Naive thymus-derived CD8-positive, alpha-beta T cell (primary cell): ENCODE data around the gene ADAMTS1. TPM values are rescaled to one million over a fixed set of nuclear protein-coding genes. Genes with fewer than 3 reads are reported as not detected.
A peak's percentile ranks its signal among the peaks of the same experiment; 100 is the strongest.

Experiments
- ATAC-seq, 2 donors: fragments of 150-1000 bp; cut with Tn5 transposase in 1 of 2; sonication (Bioruptor Pico), chemical (Tn5 transposase) in 1 of 2; 1 replicate in 1 of 2; 2 replicates in 1 of 2; pipeline ENCODE4 v1.10.0; 2021; ENCODE audit warnings: mild to moderate bottlenecking in 2 of 2, moderate library complexity in 2 of 2
- POLR2A ChIA-PET: fragments of 350-600 bp; sonication (Branson Sonifier 250); formaldehyde crosslinking; loops from one replicate; lab custom pipeline; 2021; ENCODE audit warnings: antibody characterized with exemption; lab: Charles Lee
- DNase-seq, 10 donors: peaks; one replicate each; pipeline versions ENCODE4 v3.0.0 to v3.0.0-alpha.2; 2020 to 2022
- H3K27ac Mint-ChIP-seq, 10 donors: one replicate each; pipeline ENCODE4 v1.8.0; 2020 to 2022; ENCODE audit warnings: mild to moderate bottlenecking in 10 of 10, mixed read lengths in 10 of 10, moderate library complexity in 4 of 10, inconsistent platforms in 1 of 10
- H3K27me3 Mint-ChIP-seq, 5 donors: one replicate each; pipeline ENCODE4 v1.8.0; 2021 to 2022; ENCODE audit warnings: mixed read lengths in 5 of 5
- H3K36me3 Mint-ChIP-seq, 3 donors: one replicate each; pipeline ENCODE4 v1.8.0; 2020 to 2022; ENCODE audit warnings: mixed read lengths in 3 of 3, mild to moderate bottlenecking in 2 of 3, inconsistent platforms in 1 of 3
- H3K4me1 Mint-ChIP-seq, 4 donors: one replicate each; pipeline ENCODE4 v1.8.0; 2021 to 2022; ENCODE audit warnings: mixed read lengths in 4 of 4
- H3K4me3 Mint-ChIP-seq, 10 donors: one replicate each; pipeline ENCODE4 v1.8.0; 2020 to 2022; ENCODE audit warnings: mild to moderate bottlenecking in 10 of 10, mixed read lengths in 10 of 10, moderate library complexity in 6 of 10, inconsistent platforms in 1 of 10
- H3K9me3 Mint-ChIP-seq, 9 donors: one replicate each; pipeline ENCODE4 v1.8.0; 2020 to 2022; ENCODE audit warnings: mixed read lengths in 9 of 9, mild to moderate bottlenecking in 3 of 9, inconsistent platforms in 1 of 9, moderate library complexity in 1 of 9
- polyA plus RNA-seq, 3 donors: library from polyadenylated mRNA; unstranded; fragments of 300-500 nt; fragmentation: Illumina TruSeq; gene quantifications; one replicate each; pipeline ENCODE4 v1.2.3, GENCODE V29; 2021
- total RNA-seq, 8 experiments: library from RNA in 2 of 8; stranded (reverse) in 2 of 8; gene quantifications; one replicate each; pipeline ENCODE4 v1.2.3 and lab custom pipeline; 2021 to 2026

The ADAMTS1 gene
- total and polyA plus RNA-seq, 5 experiments from 2014 or later, result 0.09 to 0.45 (median 0.14) TPM; not detected in 2

- peaks cover 0 to 3% (median 0%) of the 10 kb centered on the region in 9 donors for H3K9me3 Mint-ChIP-seq
- POLR2A ChIA-PET, result no interaction called here
These were observed 2.0 kb downstream of the ADAMTS1 start for GRCh38 chr21:26842974-26843932.

DNA sequence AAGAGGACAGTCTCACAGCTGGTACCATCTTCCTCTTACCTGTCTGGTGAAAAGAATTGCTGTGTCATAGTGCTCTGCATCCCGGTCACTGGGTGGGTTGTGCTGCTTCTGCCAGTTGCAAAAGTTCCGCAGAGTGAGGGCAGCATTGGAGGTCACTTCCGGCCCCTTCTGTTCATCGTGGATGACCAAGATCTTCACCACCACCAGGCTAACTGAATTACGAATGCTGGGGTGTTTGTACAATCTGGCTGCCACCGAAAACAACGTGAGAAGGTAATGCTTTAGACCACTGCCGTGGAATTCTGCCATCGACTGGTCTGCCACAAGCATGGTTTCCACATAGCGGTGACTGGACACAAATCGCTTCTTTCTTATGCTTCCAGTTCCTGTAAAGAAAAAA is 2.9 kb downstream of the ADAMTS1 start:
- POLR2A ChIA-PET, result no interaction called here
- Mint-ChIP-seq H3K27me3 (peaks cover 40 to 80% (median 62%) of the 10 kb centered on the region in 5 donors), H3K27ac (peak overlapping the region in 1 of 10 donors; percentile 36), H3K9me3 (peaks cover 0 to 3% (median 0%) of the 10 kb centered on the region in 9 donors), H3K4me1 (peaks cover 19 to 51% (median 37%) of the 10 kb centered on the region in 4 donors), H3K36me3 (no peaks in the 10 kb centered on the region), H3K4me3 (no peak overlapping the region)
- DNase-seq (no peak), ATAC-seq (no peak)

More at GRCh38 chr21:26842974-26843932, 2.0 kb downstream of the ADAMTS1 start:
- H3K27me3 Mint-ChIP-seq, result peaks cover 43 to 79% (median 60%) of the 10 kb centered on the region in 5 donors
- H3K27ac Mint-ChIP-seq, result peak overlapping the region in 1 of 10 donors; percentile 13
- H3K36me3 Mint-ChIP-seq, result no peaks in the 10 kb centered on the region
- ATAC-seq (peak in 1 of 2 donors; percentile 65), DNase-seq (peak in 2 of 10 donors; percentile 17 to 38)
- H3K4me1 Mint-ChIP-seq, result peaks cover 19 to 54% (median 38%) of the 10 kb centered on the region in 4 donors
- peak overlapping the region; percentile 64 to 85 (median 76) for H3K4me3 Mint-ChIP-seq

GRCh38 chr21:26840912-26841311 is 4.3 kb downstream of the ADAMTS1 start:
- peaks cover 31 to 72% (median 50%) of the 10 kb centered on the region in 5 donors for H3K27me3 Mint-ChIP-seq
- no peak overlapping the region for H3K4me3 Mint-ChIP-seq
- H3K27ac Mint-ChIP-seq, result no peak overlapping the region

DNA sequence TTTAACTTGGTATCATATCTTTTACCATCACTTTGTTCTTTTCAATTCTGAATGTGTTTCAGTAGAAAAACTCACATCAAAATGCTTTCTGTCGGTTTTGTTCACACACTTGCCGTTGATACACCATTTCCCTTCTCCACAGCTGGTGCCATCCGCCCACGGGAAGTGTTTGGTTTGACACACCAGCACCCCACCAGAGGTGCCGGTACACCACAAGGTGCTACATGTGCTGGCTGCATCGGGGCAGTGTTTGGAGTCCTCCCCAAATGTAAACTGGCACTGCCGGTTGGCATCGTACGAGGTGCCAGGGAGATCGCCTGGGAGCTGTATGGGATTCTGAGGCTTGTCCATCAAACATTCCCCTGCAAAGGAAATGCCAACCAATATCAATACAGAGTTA is 5.0 kb downstream of the ADAMTS1 start:
- DNase-seq (no peak), ATAC-seq (no peak)
- H3K27ac Mint-ChIP-seq, result no peak overlapping the region
- POLR2A ChIA-PET, result no interaction called here
- H3K4me3 Mint-ChIP-seq, result peak overlapping the region in 2 of 10 donors; percentile 20 to 55
- no peaks in the 10 kb centered on the region for H3K36me3 Mint-ChIP-seq
- peaks cover 0 to 3% (median 0%) of the 10 kb centered on the region in 9 donors for H3K9me3 Mint-ChIP-seq
- H3K4me1 Mint-ChIP-seq, result peaks cover 4 to 31% (median 23%) of the 10 kb centered on the region in 4 donors
- peaks cover 27 to 65% (median 44%) of the 10 kb centered on the region in 5 donors for H3K27me3 Mint-ChIP-seq

More at GRCh38 chr21:26840912-26841311, 4.3 kb downstream of the ADAMTS1 start:
- POLR2A ChIA-PET, result no interaction called here
- DNase-seq, result no peak
- ATAC-seq, result no peak
- Mint-ChIP-seq H3K9me3 (peaks cover 0 to 3% (median 0%) of the 10 kb centered on the region in 9 donors), H3K4me1 (peaks cover 9 to 37% (median 24%) of the 10 kb centered on the region in 4 donors), H3K36me3 (no peaks in the 10 kb centered on the region)

DNA sequence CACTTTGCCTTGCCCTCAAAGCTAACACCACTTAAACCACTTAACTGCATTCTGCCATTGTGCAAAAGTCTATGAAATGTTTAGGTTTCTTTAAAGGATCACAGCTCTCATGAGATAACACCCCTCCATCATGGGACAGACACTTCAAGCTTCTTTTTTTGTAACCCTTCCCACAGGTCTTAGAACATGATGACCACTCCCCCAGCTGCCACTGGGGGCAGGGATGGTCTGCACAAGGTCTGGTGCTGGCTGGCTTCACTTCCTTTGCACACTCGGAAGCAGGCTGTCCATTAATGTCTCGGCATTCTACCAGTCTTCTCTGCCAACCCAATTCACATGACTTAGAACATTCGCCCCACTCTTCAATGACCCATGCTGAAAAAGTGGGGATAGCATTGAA is 7.7 kb downstream of the ADAMTS1 start:
- ATAC-seq, result no peak
- H3K27me3 Mint-ChIP-seq, result peaks cover 24 to 59% (median 34%) of the 10 kb centered on the region in 5 donors
- H3K9me3 Mint-ChIP-seq, result peaks cover 0 to 3% (median 0%) of the 10 kb centered on the region in 9 donors
- no peak overlapping the region for H3K27ac Mint-ChIP-seq
- H3K4me3 Mint-ChIP-seq, result no peak overlapping the region
- POLR2A ChIA-PET, result no interaction called here
- DNase-seq, result no peak
- H3K36me3 Mint-ChIP-seq, result no peaks in the 10 kb centered on the region
- peaks cover 0 to 17% (median 12%) of the 10 kb centered on the region in 4 donors for H3K4me1 Mint-ChIP-seq

GRCh38 chr21:26836528-26836927 is 8.7 kb downstream of the ADAMTS1 start:
- POLR2A ChIA-PET, result interaction anchor here (0.5 kb wide), 1 partner anchor 112 kb away, joined by 3 read pairs; no protein-coding TSS in a partner anchor
- no peaks in the 10 kb centered on the region for H3K36me3 Mint-ChIP-seq
- H3K27me3 Mint-ChIP-seq, result peaks cover 20 to 61% (median 28%) of the 10 kb centered on the region in 5 donors

GRCh38 chr21:26835714-26836265 is 9.4 kb downstream of the ADAMTS1 start:
- DNase-seq, result no peak
- peaks cover 0 to 17% (median 12%) of the 10 kb centered on the region in 4 donors for H3K4me1 Mint-ChIP-seq

More at GRCh38 chr21:26836528-26836927, 8.7 kb downstream of the ADAMTS1 start:
- Mint-ChIP-seq H3K27ac (no peak overlapping the region), H3K4me1 (peaks cover 0 to 17% (median 12%) of the 10 kb centered on the region in 4 donors), H3K4me3 (no peak overlapping the region), H3K9me3 (no peaks in the 10 kb centered on the region)
- ATAC-seq, result no peak
- no peak for DNase-seq

GRCh38 chr21:26835027-26835713 is 10.0 kb downstream of the ADAMTS1 start:
- Mint-ChIP-seq H3K4me1 (peaks cover 0 to 15% (median 9%) of the 10 kb centered on the region in 4 donors), H3K4me3 (no peak overlapping the region), H3K27ac (no peak overlapping the region), H3K9me3 (no peaks in the 10 kb centered on the region), H3K36me3 (no peaks in the 10 kb centered on the region), H3K27me3 (peaks cover 13 to 52% (median 22%) of the 10 kb centered on the region in 5 donors)
- DNase-seq, result no peak
- no peak for ATAC-seq
- POLR2A ChIA-PET, result no interaction called here

More at GRCh38 chr21:26835714-26836265, 9.4 kb downstream of the ADAMTS1 start:
- no peak for ATAC-seq
- POLR2A ChIA-PET, result no interaction called here
- Mint-ChIP-seq H3K36me3 (no peaks in the 10 kb centered on the region), H3K27ac (no peak overlapping the region), H3K9me3 (no peaks in the 10 kb centered on the region), H3K27me3 (peaks cover 18 to 58% (median 27%) of the 10 kb centered on the region in 5 donors), H3K4me3 (no peak overlapping the region)

GRCh38 chr21:26834181-26834905 is 10.9 kb downstream of the ADAMTS1 start:
- H3K36me3 Mint-ChIP-seq, result no peaks in the 10 kb centered on the region
- H3K4me1 Mint-ChIP-seq, result peaks cover 0 to 11% (median 4%) of the 10 kb centered on the region in 4 donors
- H3K27me3 Mint-ChIP-seq, result peaks cover 8 to 44% (median 19%) of the 10 kb centered on the region in 5 donors
- no peak for DNase-seq
- ATAC-seq, result no peak
- H3K27ac Mint-ChIP-seq, result no peak overlapping the region
- no peaks in the 10 kb centered on the region for H3K9me3 Mint-ChIP-seq
- POLR2A ChIA-PET, result no interaction called here
- H3K4me3 Mint-ChIP-seq, result no peak overlapping the region

DNA sequence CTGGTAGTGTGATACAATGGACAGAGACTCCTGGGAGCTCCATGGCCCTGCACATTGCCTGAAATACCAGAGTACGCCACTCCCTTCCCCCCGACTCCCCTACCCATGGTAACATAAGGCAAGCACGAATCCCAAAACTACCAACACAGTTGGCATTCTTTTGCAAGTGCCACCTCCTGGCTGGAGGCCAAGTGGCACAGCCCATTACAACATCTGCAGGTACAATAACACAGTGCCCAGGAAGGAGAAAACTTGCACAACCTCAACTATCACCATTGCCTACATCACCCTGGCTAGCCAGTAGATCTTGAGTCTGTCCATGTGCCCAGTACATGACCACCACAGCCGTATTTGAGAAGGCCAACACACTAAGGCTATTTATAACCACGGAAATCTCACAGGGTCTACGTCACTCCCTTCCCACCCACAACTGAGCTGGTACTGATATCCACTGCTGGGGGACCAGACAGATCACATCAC is 11.7 kb downstream of the ADAMTS1 start:
- no peak for DNase-seq
- no peak for ATAC-seq
- Mint-ChIP-seq H3K9me3 (no peaks in the 10 kb centered on the region), H3K4me3 (no peak overlapping the region), H3K36me3 (no peaks in the 10 kb centered on the region), H3K27ac (no peak overlapping the region), H3K27me3 (peaks cover 6 to 35% (median 16%) of the 10 kb centered on the region in 5 donors), H3K4me1 (peaks cover 0 to 11% (median 4%) of the 10 kb centered on the region in 4 donors)
- POLR2A ChIA-PET, result no interaction called here

DNA sequence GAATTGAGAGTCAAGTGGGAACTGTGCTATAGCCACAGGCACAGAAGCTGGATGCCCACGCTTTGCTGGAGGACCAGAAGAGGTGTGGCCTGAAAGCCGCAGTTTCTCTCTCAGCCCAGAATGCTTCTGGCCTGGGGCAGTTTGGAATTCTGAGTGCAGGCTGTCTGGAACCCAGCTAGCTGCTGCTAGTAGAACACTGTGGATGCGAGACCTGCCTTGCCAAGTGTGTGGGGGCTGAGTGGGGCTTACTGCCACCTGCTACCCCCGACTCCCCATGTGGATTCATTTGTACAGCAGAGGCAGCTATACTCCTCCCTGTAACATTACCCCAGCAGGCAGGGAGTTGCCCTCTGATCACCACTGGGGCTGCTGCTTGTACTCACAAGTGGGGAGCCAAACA is 12.2 kb downstream of the ADAMTS1 start:
- H3K4me3 Mint-ChIP-seq, result no peak overlapping the region
- no peak for ATAC-seq

More for the DNA sequence above, 12.2 kb downstream of the ADAMTS1 start:
- no peak for DNase-seq
- no peak overlapping the region for H3K27ac Mint-ChIP-seq
- H3K36me3 Mint-ChIP-seq, result no peaks in the 10 kb centered on the region
- H3K27me3 Mint-ChIP-seq, result peaks cover 6 to 30% (median 16%) of the 10 kb centered on the region in 5 donors
- peaks cover 0 to 11% (median 4%) of the 10 kb centered on the region in 4 donors for H3K4me1 Mint-ChIP-seq
- H3K9me3 Mint-ChIP-seq, result no peaks in the 10 kb centered on the region
- POLR2A ChIA-PET, result no interaction called here
